ENCODE data around the gene P2RY6. TPM values are rescaled to one million over a fixed set of nuclear protein-coding genes. Genes with fewer than 3 reads are reported as not detected.
A peak's percentile ranks its signal among the peaks of the same experiment; 100 is the strongest.

The P2RY6 gene
- total RNA-seq, 2 experiments from 2014 or later: not detected

GRCh38 chr11:73281796-73282660, 9.9 kb downstream of the P2RY6 start:
- DNase-seq: no peak
- no peak overlapping the region for H3K27ac Mint-ChIP-seq
- no peaks in the 10 kb centered on the region for H3K36me3 Mint-ChIP-seq (ENCODE audit: low read depth)
- no peak overlapping the region for H3K4me3 Mint-ChIP-seq
- H3K27me3 Mint-ChIP-seq: peaks cover 5% of the 10 kb centered on the region
- ChIA-PET POLR2A (no interaction called here), CTCF (interaction anchor here (0.9 to 1.3 kb wide), 3 partner anchors 10 to 15 kb away, joined by 3 read pairs; partner anchors contain the start of gene P2RY6)
- peaks cover 12% of the 10 kb centered on the region for H3K4me1 Mint-ChIP-seq
- no peaks in the 10 kb centered on the region for H3K9me3 Mint-ChIP-seq

DNA sequence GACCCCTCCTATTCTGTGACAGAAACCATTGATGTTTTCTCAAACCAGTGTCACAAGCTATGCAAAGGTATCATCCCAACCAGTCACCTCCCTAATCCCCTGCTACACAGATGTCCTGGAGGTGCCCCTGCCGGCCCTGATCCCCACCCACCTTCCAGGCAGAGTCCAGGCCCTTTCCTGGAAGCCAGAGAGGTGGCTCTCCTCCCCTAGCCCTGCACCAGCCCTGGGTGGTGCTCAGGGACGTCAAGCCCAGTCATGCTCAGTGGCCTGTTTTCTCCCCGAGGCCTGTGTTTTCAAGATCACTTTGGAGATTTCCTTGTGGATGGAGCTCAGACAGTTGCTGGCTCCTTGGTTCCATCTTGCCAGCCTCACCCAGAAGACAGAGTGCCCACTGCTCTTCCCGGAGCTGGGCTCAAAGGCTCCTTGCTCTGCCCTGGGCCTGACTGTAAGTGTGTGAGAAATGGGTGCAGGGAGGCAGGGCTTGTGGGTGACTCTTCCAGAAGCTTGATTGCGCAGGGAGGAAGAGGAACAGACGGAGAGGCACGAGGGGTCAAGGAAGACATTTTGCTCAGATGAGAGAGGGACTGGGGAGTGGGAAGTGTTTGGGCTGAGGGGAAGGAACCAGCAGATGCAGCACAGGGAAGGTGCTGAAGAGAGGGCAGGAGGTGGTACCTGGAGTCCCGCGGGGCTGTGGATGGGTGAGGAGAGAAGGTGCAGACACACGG, 11.3 kb downstream of the P2RY6 start:
- Mint-ChIP-seq H3K9me3 (no peaks in the 10 kb centered on the region), H3K4me1 (peaks cover 19% of the 10 kb centered on the region), H3K27ac (no peak overlapping the region), H3K4me3 (no peak overlapping the region), H3K27me3 (peaks cover 4% of the 10 kb centered on the region), H3K36me3 (ENCODE audit: low read depth) (no peaks in the 10 kb centered on the region)
- ChIA-PET POLR2A (no interaction called here), CTCF (interaction anchor here (0.8 to 1.5 kb wide), 6 partner anchors 8 to 377 kb away, joined by 3 to 4 read pairs (median 3); partner anchors contain the start of gene P2RY6)
- DNase-seq: no peak

DNA sequence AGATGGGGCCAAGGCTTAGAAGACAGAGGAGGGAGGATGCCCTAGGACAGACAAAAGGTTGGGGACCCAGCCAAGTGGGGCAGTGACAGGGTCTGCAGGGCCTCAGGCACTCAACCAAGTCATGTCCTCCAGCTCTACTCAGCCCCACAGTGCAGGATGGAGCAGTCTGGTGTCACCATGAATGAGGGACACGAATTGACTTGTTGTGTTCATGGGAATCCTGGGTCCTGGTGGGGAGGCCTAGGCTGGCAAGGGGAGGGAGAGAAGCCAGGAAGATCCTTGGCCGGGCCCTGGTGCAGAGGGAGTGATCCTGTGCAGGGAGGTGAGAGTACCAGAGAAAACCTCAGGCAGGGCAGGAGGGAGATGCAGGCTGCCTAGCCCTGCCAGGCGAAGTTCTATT, 12.0 kb downstream of the P2RY6 start:
- H3K4me1 Mint-ChIP-seq: peaks cover 26% of the 10 kb centered on the region
- no peak overlapping the region for H3K4me3 Mint-ChIP-seq
- H3K9me3 Mint-ChIP-seq: no peaks in the 10 kb centered on the region
- ChIA-PET CTCF (interaction anchor here (0.8 to 1.5 kb wide), 3 partner anchors 9 to 376 kb away, joined by 3 to 4 read pairs (median 3); no protein-coding TSS in a partner anchor), POLR2A (no interaction called here)
- peaks cover 4% of the 10 kb centered on the region for H3K27me3 Mint-ChIP-seq
- no peak overlapping the region for H3K27ac Mint-ChIP-seq
- no peak for DNase-seq
- H3K36me3 Mint-ChIP-seq (ENCODE audit: low read depth): no peaks in the 10 kb centered on the region

DNA sequence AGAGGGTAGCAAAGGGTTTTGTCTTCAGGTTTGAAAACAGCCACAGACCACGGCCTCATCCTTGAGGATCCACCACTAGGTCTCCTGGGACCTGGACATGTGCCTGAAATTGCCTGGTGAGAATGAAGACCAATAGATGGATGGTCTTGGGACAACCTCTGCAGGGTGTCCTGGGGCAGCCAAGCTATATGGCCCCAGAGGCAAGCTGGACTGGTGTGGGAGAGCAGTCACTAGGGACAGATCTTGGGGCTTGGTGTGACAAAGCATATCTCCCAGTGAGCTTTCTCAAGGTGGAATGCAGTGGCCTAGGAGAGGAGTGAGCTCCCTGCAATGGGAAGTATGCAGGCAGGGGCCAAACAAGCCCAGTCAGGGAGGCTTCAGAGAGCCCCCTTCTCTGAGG, 13.6 kb downstream of the P2RY6 start:
- no peaks in the 10 kb centered on the region for H3K36me3 Mint-ChIP-seq (ENCODE audit: low read depth)
- ChIA-PET CTCF (interaction anchor here (0.8 to 1.5 kb wide), 3 partner anchors 14 to 21 kb away, joined by 3 read pairs; no protein-coding TSS in a partner anchor), POLR2A (no interaction called here)
- no peaks in the 10 kb centered on the region for H3K27me3 Mint-ChIP-seq
- peaks cover 27% of the 10 kb centered on the region for H3K4me1 Mint-ChIP-seq
- no peaks in the 10 kb centered on the region for H3K9me3 Mint-ChIP-seq
- H3K27ac Mint-ChIP-seq: no peak overlapping the region
- DNase-seq: no peak
- no peak overlapping the region for H3K4me3 Mint-ChIP-seq

DNA sequence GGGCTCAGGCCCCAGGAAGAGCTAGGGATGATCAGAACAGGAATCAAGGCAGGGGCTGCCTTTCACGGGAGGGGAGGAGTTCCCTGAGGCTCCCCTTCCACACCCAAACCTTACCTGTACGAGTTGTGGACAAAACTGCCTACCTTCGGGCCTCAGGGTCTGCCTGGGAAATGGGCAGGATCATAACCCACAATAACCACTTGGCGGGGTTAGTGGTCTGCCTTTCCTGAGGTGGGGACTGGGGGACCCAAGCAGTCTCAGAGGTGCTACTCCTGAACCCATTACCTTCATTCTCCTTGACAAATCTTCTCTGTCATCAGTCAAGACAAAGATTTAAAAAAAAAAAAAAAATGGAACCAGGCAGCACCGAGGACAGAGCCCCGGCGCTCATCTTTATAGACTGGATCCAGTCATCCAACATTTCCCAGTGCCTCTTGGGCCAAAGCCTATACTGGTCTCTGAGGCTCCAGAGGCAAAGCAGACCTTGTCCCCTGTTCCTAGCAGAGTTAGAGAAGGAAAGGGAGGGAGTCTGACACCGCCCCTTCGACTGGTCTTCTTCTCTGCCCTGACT, 14.2 kb downstream of the P2RY6 start:
- CTCF ChIA-PET: interaction anchor here (0.8 to 1.5 kb wide), 6 partner anchors 12 to 20 kb away, joined by 3 to 5 read pairs (median 3); no protein-coding TSS in a partner anchor
- no peak overlapping the region for H3K4me3 Mint-ChIP-seq

GRCh38 chr11:73287400-73288101, 15.4 kb downstream of the P2RY6 start:
- DNase-seq: no peak
- Mint-ChIP-seq H3K4me3 (no peak overlapping the region), H3K27me3 (peaks cover 4% of the 10 kb centered on the region), H3K36me3 (ENCODE audit: low read depth) (no peaks in the 10 kb centered on the region), H3K4me1 (peaks cover 18% of the 10 kb centered on the region), H3K27ac (no peak overlapping the region), H3K9me3 (no peaks in the 10 kb centered on the region)
- ChIA-PET POLR2A (no interaction called here), CTCF (interaction anchor here (0.6 to 2.6 kb wide), 7 partner anchors 10 to 304 kb away, joined by 3 to 10 read pairs (median 4); partner anchors contain the start of gene P2RY6)

More for the DNA sequence above, 14.2 kb downstream of the P2RY6 start:
- H3K27ac Mint-ChIP-seq: no peak overlapping the region
- no peaks in the 10 kb centered on the region for H3K36me3 Mint-ChIP-seq (ENCODE audit: low read depth)
- POLR2A ChIA-PET: no interaction called here
- no peaks in the 10 kb centered on the region for H3K27me3 Mint-ChIP-seq
- no peak for DNase-seq
- peaks cover 25% of the 10 kb centered on the region for H3K4me1 Mint-ChIP-seq
- H3K9me3 Mint-ChIP-seq: no peaks in the 10 kb centered on the region

DNA sequence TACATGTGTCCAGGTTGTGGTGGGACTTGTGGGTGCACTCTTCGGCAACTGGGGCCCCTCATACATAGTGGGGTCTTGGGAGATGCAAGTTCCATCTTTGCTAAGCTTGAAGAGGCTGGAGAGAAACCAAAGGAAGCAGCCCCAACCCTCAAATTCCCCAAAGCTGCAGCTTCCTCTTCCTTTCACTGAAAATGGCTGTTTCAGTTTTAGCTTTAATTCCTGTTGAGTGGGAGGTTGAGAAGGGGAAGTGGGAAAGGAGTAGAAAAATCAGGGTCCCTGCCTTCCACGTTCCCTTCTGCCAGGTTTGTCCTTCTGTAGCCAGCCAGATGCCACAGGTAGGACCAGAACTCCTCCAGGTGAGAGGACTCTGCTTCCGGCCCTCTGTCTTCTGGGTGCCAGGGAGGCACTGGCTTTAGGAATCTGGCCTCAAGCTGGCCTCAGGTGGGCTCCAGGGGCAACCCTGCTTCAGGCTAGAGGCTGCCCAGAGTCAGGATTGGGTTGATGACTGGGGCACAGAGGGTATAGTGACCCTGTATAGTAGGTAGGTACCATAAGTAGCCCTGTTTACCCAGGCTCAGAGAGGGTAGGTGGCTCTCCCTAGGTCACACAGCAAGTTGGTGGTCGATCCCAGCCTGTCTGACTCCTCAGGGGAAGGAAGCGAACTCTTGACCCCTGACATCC, 16.2 kb downstream of the P2RY6 start:
- ChIA-PET POLR2A (no interaction called here), CTCF (interaction anchor here (0.9 to 2.6 kb wide), 7 partner anchors 9 to 45 kb away, joined by 3 to 10 read pairs (median 4); partner anchors contain the start of gene P2RY6)
- Mint-ChIP-seq H3K27ac (no peak overlapping the region), H3K27me3 (peaks cover 4% of the 10 kb centered on the region), H3K36me3 (ENCODE audit: low read depth) (no peaks in the 10 kb centered on the region), H3K4me1 (peaks cover 18% of the 10 kb centered on the region), H3K9me3 (no peaks in the 10 kb centered on the region), H3K4me3 (no peak overlapping the region)
- DNase-seq: no peak

DNA sequence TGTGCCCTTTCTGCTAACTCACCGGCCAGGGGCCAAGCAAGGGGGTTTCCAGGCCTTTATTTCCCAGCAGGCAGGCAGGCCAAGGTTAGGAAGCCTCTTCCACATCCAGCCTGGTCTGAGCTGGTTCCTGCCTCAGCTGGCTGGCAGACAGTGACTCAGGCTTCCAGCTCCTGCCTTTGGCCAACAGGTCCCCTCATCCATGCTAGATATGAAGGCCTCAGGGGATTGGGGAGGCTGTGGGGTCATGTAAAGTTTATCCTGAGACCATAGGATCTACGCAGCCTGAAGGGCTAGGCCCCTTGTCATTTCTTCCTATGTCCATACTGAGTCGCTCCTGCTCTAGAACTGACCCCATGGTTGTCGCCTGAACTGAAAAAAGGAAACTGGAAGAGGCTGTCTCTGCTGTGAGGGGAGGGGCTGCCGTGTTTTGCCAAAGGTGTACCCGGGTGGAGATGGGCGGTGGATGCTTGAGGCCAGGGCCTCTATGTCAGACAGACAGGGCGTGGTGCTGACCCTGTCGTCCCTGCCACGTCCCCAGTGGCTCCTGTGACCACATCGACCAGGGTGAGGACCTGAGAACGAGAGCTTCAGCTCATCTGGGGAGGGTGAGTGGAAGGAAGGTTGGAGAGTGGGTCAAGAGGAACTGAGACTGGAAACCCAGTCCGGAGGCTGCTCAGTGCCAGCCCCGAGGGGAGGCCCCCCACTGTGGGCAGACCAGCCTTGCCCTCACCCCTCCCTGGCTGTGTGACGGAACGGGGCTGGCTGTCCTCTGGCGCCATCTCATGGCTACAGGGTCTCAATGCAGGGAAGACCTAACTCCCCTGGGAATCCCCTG, 17.0 kb downstream of the P2RY6 start:
- H3K36me3 Mint-ChIP-seq (ENCODE audit: low read depth): no peaks in the 10 kb centered on the region
- H3K9me3 Mint-ChIP-seq: no peaks in the 10 kb centered on the region
- peaks cover 5% of the 10 kb centered on the region for H3K27me3 Mint-ChIP-seq
- no peak overlapping the region for H3K27ac Mint-ChIP-seq
- ChIA-PET POLR2A (no interaction called here), CTCF (interaction anchor here (0.6 to 2.6 kb wide), 11 partner anchors 9 to 1052 kb away, joined by 3 to 10 read pairs (median 4); partner anchors contain the start of gene P2RY6)
- DNase-seq: peak; percentile 51
- peaks cover 18% of the 10 kb centered on the region for H3K4me1 Mint-ChIP-seq
- no peak overlapping the region for H3K4me3 Mint-ChIP-seq

GRCh38 chr11:73290536-73290935, 18.4 kb downstream of the P2RY6 start:
- no peak overlapping the region for H3K4me3 Mint-ChIP-seq
- DNase-seq: no peak
- H3K27me3 Mint-ChIP-seq: peaks cover 6% of the 10 kb centered on the region
- peaks cover 18% of the 10 kb centered on the region for H3K4me1 Mint-ChIP-seq
- no peak overlapping the region for H3K27ac Mint-ChIP-seq
- no peaks in the 10 kb centered on the region for H3K9me3 Mint-ChIP-seq
- CTCF ChIA-PET: interaction anchor here (1.9 kb wide), 1 partner anchor 111 kb away, joined by 5 read pairs; no protein-coding TSS in a partner anchor
- H3K36me3 Mint-ChIP-seq (ENCODE audit: low read depth): no peaks in the 10 kb centered on the region
- POLR2A ChIA-PET: interaction anchor here (0.5 kb wide), 1 partner anchor 212 kb away, joined by 3 read pairs; no protein-coding TSS in a partner anchor

GRCh38 chr11:73291196-73291595, 19.1 kb downstream of the P2RY6 start:
- Mint-ChIP-seq H3K4me3 (no peak overlapping the region), H3K36me3 (ENCODE audit: low read depth) (no peaks in the 10 kb centered on the region), H3K4me1 (peaks cover 18% of the 10 kb centered on the region), H3K27me3 (peaks cover 6% of the 10 kb centered on the region), H3K27ac (no peak overlapping the region), H3K9me3 (no peaks in the 10 kb centered on the region)
- ChIA-PET POLR2A (interaction anchor here (0.5 kb wide), 1 partner anchor 211 kb away, joined by 3 read pairs; no protein-coding TSS in a partner anchor), CTCF (interaction anchor here (1.3 to 1.9 kb wide), 2 partner anchors 8 to 112 kb away, joined by 3 to 5 read pairs; no protein-coding TSS in a partner anchor)
- DNase-seq: no peak

All from activated CD4-positive, alpha-beta T cell treated with anti-CD3 and anti-CD28 coated beads, Interleukin-2, amount 10 ng/mL, durations not matched to agents 7 days and 5 days (primary cell).